Right lobe of liver (tissue), 6 donors: ENCODE data around the gene SH3RF2. TPM values are rescaled to one million over a fixed set of nuclear protein-coding genes. Genes with fewer than 3 reads are reported as not detected.
A peak's percentile ranks its signal among the peaks of the same experiment; 100 is the strongest.

Source experiments
- ATAC-seq, 4 donors: fragments of 200-7000 bp; cut with Tn5 transposase; one replicate each; pipeline ENCODE4 v1.9.1; 2020; ENCODE audit warnings: mild to moderate bottlenecking in 4 of 4, moderate library complexity in 4 of 4
- DNase-seq, 3 donors: peaks; one replicate each; pipeline ENCODE4 v3.0.0-alpha.2; 2020
- H3K27ac ChIP-seq, 3 donors: fragments of 200-600 bp; one replicate each; pipeline ENCODE4 v1.8.0; 2022
- H3K27me3 ChIP-seq, 2 donors: fragments of 200-600 bp; one replicate each; pipeline ENCODE4 v1.8.0; 2022
- H3K36me3 ChIP-seq, 4 donors: fragments of 200-600 bp; sonication (generic) in 1 of 4; one replicate each; pipeline versions ENCODE4 v1.5.1 to v1.8.0; 2017 to 2022; ENCODE audit warnings: control low read depth in 1 of 4
- H3K4me1 ChIP-seq, 4 donors: fragments of 200-600 bp; sonication (generic) in 1 of 4; one replicate each; pipeline versions ENCODE4 v1.5.1 to v1.8.0; 2017 to 2022; ENCODE audit warnings: control low read depth in 1 of 4
- H3K4me3 ChIP-seq, 3 donors: fragments of 200-600 bp; one replicate each; pipeline ENCODE4 v1.8.0; 2022
- H3K9me3 ChIP-seq, 4 donors: fragments of 200-600 bp; sonication (generic) in 1 of 4; one replicate each; pipeline versions ENCODE4 v1.5.1 to v1.8.0; 2017 to 2022; ENCODE audit warnings: control low read depth in 1 of 4
- POLR2A ChIP-seq: fragments of 450-650 bp; IDR thresholded peaks from one replicate; pipeline ENCODE4 v1.6.1; 2017; ENCODE audit warnings: antibody characterized with exemption, mild to moderate bottlenecking
- WGBS: methylation state at CpG from one replicate; pipeline ENCODE4 v1.1.6; 2018; ENCODE audit warnings: low coverage, low lambda C conversion rate; ENCODE audit not compliant: insufficient coverage; ENCODE audit errors: missing lambda C conversion rate; 5-methylcytosine and 5-hydroxymethylcytosine counted together
- intact Hi-C, 2 donors: fragments of 100-400 bp; cut with DNase I; formaldehyde crosslinking; loops; one replicate each; pipeline versions ENCODE4 v1.11.2 to v1.14.1; 2022
- total RNA-seq, 6 experiments: library from RNA; depleted of rRNA in 2 of 6; stranded (reverse); fragments of >200 nt in 2 of 6; fragmentation: NEBNext Ultra II Directional in 3 of 6; extraction: Animal tissue kit (Norgen Biotek cat#: 25700) in 3 of 6; gene quantifications; one replicate each; pipeline versions ENCODE4 v1.1.0 to v1.2.4, GENCODE V29; 2016 to 2023
- TF ChIP-seq, protein P1 (sequence below), 4 donors: fragments of 200-600 bp in 3 of 4; fragments of 450-650 bp in 1 of 4; IDR thresholded peaks; one replicate each; pipeline versions ENCODE4 v1.5.1 to v1.8.0; 2016 to 2022; ENCODE audit warnings: antibody characterized with exemption in 4 of 4, mild to moderate bottlenecking in 2 of 4
- donor health status: DM: no; HTN: yes; CAD: no.
- donor health status: DM: no; HTN: no; CAD: no.
- donor health status: DM: no; HTN: no; CAD: no.
- donor health status: DM: no; HTN: yes; CAD: no.
- donor health status: DM: no; HTN: yes; CAD: no.

The SH3RF2 gene
- total RNA-seq, 6 experiments from 2014 or later: 2.7 to 20.6 (median 5.8) TPM

DNA sequence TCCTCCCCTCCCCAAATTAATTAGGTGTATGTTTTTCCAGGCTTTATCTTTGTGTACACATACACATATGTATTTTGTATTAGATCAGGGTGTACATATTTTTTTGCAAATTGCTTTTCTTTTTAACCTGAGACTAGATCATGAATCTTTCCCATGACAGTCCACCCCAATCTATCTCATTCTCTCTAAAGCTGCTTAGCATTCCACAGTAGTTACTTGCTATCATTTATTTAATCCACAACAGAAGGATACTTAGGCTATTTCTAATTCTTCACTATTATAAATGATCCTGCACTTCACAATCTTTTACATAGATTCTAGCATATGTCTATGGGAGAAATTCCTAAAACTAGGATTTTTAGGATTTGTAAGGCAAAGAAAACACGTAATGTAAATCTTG is 43.9 kb downstream of the SH3RF2 start:
- Histone ChIP-seq H3K36me3 (no peaks in the 10 kb centered on the region), H3K4me1 (peaks cover 0 to 64% (median 32%) of the 10 kb centered on the region in 4 donors), H3K4me3 (no peak overlapping the region), H3K27me3 (no peaks in the 10 kb centered on the region), H3K9me3 (no peaks in the 10 kb centered on the region), H3K27ac (no peak overlapping the region)
- TF ChIP-seq POLR2A: no peak
- TF ChIP-seq, protein P1, sequence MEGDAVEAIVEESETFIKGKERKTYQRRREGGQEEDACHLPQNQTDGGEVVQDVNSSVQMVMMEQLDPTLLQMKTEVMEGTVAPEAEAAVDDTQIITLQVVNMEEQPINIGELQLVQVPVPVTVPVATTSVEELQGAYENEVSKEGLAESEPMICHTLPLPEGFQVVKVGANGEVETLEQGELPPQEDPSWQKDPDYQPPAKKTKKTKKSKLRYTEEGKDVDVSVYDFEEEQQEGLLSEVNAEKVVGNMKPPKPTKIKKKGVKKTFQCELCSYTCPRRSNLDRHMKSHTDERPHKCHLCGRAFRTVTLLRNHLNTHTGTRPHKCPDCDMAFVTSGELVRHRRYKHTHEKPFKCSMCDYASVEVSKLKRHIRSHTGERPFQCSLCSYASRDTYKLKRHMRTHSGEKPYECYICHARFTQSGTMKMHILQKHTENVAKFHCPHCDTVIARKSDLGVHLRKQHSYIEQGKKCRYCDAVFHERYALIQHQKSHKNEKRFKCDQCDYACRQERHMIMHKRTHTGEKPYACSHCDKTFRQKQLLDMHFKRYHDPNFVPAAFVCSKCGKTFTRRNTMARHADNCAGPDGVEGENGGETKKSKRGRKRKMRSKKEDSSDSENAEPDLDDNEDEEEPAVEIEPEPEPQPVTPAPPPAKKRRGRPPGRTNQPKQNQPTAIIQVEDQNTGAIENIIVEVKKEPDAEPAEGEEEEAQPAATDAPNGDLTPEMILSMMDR (IDR thresholded peaks at IDR 0.05): no peak
- intact Hi-C loops: no loop called here
- WGBS: 87% methylated on average over 1 of the region's 1 CpG
- no peak for ATAC-seq
- no peak for DNase-seq

DNA sequence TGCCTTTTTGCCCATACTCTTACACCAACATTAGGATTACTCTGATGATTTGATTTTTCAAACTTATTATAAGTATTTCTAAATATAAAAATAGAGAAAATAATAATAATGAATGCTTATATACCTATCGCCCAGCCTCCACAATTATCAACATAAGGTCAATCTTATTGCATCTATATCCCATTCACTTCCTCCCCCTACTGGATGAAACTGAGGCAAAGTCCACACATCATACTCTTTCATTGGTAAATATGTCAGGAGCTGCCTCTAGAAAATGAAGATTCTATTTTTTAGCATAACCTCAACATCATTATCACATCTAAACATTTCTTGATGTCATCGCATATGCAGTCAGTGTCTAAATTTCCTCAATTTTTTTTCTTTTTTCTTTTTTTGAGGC is 44.3 kb downstream of the SH3RF2 start:
- Histone ChIP-seq H3K4me1 (peaks cover 0 to 59% (median 30%) of the 10 kb centered on the region in 4 donors), H3K9me3 (no peaks in the 10 kb centered on the region), H3K27ac (no peak overlapping the region), H3K27me3 (no peaks in the 10 kb centered on the region), H3K36me3 (no peaks in the 10 kb centered on the region), H3K4me3 (no peak overlapping the region)
- no peak for DNase-seq
- intact Hi-C loops: no loop called here
- WGBS: 88% methylated on average over 2 of the region's 2 CpGs
- no peak for ATAC-seq
- TF ChIP-seq POLR2A: no peak
- TF ChIP-seq, protein P1 (IDR thresholded peaks at IDR 0.05): peak in 1 of 4 donors; percentile 6

DNA sequence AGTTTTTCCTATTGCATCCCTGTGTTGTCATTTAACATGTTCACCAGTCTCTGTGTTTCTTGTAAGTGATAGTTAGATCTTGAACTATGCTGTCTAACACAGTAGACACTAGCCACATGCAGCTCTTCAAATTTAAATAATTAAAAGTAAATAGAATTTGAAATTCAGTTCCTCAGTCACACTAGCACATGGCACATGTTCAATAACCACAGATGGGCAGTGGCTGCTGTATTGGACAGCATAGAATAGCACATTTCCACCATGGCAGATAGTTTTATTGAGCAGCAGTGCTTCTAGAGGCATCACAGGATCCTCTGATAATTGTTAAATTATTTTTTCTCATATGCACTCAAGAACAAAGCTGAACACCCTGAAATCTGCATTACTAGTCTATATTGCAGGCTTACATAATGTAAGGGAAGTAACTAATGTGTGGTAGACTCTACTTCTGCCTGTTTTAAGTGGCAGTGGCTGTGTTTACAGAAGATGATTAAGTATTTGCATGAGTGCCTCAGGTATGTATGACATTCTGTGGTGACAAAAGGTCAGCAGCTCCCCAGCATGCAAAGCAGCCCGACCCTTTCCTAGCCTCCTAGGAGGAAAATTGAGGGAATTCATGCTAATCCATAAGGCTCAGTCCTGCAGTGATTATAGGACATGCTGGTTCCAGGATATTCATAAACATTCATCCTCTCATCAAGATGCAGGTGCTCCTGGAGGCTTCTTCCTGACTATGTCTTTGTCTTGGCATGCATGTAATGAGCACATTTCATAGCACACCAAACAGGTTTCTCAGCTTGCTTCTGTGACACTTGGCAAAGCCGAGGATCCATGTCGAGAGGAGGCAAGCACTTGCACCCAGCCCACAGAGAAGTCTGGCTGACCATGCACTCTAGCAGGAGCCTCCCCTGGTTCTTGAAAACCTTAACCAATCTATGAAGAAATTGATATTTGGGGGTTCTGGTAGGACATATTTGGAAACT is 45.5 kb downstream of the SH3RF2 start:
- intact Hi-C loops: no loop called here
- H3K36me3 ChIP-seq: no peaks in the 10 kb centered on the region
- 58% methylated on average over 3 of the region's 3 CpGs for WGBS
- peaks cover 0 to 48% (median 24%) of the 10 kb centered on the region in 4 donors for H3K4me1 ChIP-seq
- TF ChIP-seq POLR2A: no peak
- TF ChIP-seq, protein P1 (IDR thresholded peaks at IDR 0.05): no peak
- H3K9me3 ChIP-seq: no peaks in the 10 kb centered on the region
- H3K27me3 ChIP-seq: no peaks in the 10 kb centered on the region
- DNase-seq (no peak), ATAC-seq (peak in 1 of 4 donors; percentile 15)
- H3K27ac ChIP-seq: no peak overlapping the region
- no peak overlapping the region for H3K4me3 ChIP-seq

DNA sequence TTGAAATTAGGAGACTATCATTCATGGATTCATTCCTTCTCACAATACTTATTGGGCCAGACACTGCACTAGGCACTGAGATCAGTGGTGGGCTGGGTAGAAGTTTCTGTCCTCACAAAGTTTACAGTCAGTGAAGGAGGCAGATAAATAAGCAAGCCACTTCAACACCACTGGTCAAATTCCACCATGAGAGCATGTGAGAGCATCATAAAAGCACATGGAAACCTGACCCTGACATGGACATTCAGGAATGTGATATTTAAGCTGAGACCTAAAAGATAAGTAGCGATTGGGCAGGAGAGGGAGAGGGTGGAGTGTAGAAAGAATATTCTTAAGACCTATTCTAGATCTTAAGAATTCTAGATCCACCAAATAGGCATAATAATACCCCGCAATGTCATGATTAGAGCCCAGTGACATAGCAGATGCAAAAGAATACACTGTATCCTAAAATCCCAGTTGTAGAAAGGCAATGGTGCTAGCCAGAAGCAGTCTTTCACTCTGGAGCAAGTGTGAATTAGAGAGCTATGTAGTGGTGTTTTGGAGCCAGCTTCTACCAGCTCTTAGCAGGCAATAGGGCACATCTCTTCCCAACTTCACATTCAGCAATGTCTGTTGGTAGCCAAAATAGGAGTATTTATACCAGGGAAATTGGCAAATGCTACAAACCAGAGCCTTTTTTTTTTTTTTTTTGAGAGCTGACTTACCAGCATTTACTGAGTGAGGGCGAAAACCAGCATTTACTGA is 46.4 kb downstream of the SH3RF2 start:
- Histone ChIP-seq H3K4me1 (peaks cover 0 to 39% (median 19%) of the 10 kb centered on the region in 4 donors), H3K27ac (no peak overlapping the region), H3K9me3 (no peaks in the 10 kb centered on the region), H3K4me3 (no peak overlapping the region), H3K36me3 (no peaks in the 10 kb centered on the region), H3K27me3 (no peaks in the 10 kb centered on the region)
- WGBS: 69% methylated on average over 3 of the region's 3 CpGs
- no peak for TF ChIP-seq POLR2A
- TF ChIP-seq, protein P1 (IDR thresholded peaks at IDR 0.05): no peak
- ATAC-seq (no peak), DNase-seq (no peak)
- intact Hi-C loops: no loop called here
